Stimulated activated CD8-positive, alpha-beta memory T cell treated with anti-CD3 and anti-CD28 coated beads, Interleukin-2, amount 100 ng/mL, for 48 hours (primary cell): Measurements from ENCODE around the gene KDM2B.
"Not testable (repeated sequence)": the region's sequence is repeated elsewhere in the genome, so short reads cannot be mapped to it uniquely, and the experiment has no call there.

Source experiments
- DNase-seq, 2 donors: peaks; one replicate each; pipeline ENCODE4 v3.0.0-alpha.2; 2020; ENCODE audit warnings: low read depth in 2 of 2

KDM2B gene

DNA sequence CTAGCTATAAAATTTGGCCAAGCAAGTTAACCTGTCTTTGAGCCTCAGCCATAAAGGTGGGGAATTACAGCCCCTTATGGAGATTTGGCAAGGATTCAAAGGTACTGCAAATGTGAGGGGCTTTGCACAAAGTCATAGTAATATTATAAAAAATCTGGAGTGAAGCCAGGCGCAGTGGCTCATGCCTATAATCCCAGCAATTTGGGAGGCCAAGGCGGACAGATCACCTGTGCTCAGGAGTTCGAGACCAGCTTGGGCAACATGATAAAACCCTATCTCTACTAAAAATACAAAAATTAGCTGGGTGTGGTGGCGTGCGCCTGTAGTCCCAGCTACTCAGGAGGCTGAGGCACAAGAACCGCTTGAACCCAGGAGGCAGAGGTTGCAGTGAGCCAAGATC, 4.1 kb upstream of the KDM2B start:
- not testable (repeated sequence) for DNase-seq

DNA sequence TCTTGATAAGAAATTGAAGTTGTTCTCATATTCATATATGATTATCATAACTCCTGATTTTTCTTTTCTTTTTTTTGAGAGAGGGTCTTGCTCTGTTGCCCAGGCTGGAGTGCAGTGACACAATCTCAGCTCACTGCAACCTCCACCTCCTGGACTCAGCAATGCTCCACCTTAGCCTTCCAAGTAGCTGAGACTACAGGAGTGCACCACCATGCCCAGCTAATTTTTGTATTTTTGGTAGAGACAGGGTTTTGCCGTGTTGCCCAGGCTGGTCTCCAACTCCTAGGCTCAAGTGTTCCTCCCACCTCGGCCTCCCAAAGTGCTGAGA, 2.5 kb upstream of the KDM2B start:
- DNase-seq = not testable (repeated sequence)

DNA sequence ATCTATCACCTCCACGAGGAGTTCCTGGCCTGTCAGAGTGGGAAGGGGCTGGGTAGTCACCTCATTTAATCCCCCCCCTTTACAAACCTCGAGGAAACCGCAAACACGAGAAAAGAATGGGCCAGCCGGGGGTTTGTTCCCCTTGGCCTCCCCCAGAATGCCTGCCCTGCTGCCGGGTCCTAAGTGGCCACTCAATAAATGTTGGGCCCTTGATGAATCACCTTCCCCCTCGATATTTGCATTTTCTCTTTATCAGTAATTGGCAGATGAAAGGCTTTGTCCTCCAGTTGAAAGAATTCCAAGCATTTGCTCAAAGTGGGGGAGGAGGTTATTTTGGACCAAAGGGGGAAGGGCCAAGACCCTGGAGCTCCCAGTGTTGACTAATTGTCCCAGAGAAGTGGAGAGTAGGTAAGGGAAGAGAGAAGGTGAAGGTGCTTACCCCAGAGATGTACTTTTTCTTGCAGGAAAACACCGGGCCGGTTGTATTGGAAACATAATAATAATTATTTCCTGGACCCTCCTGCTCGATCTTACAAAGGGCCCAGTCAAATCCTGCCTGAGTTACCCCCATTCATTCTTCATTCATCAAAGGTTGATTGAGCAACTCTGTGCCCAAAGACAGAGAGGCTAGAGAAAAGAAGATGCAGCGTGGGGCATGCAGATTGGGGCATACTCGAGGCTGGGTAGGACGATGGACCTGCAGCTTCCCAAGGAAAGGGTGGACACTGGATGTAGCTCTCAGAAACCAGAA, 1.9 kb upstream of the KDM2B start:
- DNase-seq = no peak

DNA sequence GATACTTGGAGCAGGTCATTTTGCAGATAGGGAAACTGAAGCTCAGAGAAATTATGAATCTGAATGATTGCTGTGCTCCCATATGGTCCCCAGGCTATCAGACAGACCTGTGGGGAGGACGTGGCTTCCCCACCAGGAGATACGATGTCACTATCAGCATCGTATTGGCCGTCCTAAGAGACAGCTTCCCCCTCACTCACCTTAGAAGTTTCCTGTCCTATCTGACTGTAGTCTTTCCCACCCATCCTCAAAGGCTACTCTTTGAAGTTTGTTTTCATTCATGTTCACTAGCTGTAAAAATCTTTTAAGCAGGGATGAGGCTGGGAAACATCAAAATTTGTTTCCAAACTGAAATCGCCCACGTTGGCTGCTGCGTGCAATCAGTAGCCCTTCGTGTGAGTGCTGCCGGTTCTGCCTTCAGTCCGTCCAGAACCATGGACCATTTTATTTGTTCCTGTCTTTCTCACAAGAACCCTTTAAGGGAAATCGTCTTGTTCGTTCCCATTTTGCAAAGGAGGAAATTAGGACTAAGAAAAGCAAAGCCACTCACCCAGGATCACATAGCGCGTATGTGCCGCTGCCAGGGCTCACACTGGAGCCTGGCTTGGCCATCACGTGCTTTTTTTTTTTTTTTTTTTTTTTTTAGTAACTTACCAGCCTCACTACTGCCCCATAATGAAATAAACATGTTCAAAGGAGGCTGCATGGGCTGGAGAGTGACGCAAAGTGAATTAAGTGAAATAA, 1.0 kb upstream of the KDM2B start:
- no peak for DNase-seq

DNA sequence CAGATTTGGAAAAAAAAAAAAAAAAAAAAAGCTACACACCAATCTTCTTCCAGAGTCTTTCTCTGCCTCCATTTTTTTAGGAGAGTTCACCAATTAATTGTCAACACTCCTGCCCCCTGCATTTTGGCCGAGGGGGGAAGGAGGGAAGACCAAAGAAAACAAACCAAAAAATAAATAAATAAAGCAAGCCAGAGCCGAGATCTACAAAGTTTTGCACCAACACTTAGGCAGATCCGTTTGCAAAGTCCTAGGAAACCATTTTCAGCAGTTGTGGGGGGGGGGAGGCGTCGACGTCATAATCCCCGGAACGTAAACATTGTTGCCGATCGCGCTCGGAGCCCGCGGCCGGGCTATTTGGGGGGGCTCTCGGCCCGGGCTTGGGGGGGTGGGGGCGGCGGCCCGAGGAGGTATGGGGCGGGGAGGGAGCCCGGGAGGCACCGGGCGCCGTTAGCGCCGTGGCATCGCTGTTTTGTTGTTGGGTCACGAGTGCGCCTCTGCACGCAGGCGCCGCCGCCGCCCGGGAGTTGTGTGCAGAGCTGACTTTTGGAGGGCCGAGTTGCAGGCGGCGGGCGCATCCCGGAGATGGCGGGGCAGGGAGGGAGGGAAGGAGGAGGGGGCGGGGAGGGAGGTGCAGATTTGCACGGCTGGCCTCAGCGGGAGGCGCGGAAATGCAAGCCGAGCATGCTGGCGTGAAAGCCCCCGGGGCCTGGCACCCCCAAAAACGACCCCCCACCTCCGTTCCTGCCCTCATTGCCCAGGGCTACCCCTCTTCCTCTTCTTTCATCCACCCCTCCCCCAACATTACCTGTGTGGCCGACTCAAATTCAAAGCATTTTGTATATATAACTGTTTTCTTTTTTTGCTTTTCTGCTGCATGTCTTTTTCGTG, 598 bp downstream of the KDM2B start:
- DNase-seq = peak; percentile 57 to 63

DNA sequence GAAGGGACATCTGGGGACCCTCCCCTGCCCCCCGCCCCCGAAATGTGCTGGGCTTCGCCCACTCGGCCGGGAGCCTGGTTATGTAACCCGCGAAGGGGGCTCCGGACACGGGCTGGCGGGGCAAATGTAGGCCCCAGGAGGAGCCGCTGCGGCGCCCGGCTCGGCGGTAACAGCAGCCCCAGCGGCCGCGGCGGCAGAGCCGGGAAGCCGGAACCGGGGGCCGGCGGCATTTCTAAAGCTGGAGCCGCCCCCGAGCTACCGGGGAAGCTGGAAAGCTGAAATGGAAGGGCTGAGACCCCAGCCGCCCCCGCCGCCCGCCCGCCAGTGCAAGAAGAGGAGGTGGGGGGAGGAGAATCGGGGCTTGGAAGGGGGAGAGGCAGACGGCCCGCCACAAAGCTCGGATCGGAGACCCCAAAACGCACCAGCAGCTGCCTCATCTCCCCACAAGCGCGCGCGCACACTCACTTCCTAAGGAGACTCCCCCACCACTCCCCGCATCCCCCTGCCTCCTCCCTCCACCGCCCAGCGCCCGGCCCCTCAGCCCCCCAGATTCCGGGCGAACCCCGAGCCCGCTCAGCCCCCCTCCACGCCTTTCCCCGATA, 1.5 kb downstream of the KDM2B start:
- DNase-seq = peak in 1 of 2 donors; percentile 28

DNA sequence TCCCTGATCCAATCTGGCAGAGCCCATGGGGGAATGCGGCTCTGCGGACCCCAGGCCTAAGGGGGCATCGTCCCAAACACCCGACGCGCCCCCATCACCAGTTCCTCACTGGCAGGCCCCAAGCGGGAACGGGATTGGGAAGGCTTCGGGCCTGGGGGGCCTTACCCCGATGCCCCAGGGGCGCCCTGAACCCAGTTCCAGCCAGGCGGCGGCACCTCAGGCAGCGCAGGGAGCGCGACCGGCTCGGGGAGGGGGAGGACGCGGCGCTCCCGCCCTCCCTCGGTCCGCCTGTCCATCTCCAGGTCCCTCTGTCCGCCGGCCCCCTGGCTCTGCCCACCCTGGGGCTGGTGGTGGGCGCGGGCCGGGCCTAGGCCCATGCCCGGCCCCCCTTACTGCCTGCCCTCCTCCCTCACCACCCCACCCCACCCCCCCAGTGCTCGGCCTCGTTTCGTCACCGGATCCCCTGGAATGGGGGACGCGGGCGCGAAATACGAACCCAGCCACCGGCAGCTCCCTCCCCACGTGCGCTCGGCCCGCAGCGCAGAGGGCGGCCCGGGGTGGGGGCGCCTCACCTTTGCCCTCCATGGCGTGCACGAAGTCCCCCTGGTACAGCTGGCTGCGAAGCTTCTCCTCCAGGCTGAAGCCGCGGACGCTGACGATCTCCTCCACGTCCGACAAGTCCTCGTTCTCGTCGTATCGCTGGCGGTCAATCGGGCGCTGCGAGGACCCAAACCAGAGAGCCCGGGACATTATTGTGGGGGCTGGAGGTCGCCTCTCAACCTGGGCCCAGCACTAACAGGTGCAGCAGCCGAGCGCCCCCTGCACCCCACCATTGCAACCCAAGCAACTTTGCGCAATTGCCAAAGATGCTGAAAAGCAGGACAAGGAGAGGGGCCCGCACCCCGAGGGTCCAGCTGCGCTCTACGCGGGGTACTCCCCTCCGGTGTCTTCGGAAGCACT, 2.3 kb downstream of the KDM2B start:
- DNase-seq = no peak

DNA sequence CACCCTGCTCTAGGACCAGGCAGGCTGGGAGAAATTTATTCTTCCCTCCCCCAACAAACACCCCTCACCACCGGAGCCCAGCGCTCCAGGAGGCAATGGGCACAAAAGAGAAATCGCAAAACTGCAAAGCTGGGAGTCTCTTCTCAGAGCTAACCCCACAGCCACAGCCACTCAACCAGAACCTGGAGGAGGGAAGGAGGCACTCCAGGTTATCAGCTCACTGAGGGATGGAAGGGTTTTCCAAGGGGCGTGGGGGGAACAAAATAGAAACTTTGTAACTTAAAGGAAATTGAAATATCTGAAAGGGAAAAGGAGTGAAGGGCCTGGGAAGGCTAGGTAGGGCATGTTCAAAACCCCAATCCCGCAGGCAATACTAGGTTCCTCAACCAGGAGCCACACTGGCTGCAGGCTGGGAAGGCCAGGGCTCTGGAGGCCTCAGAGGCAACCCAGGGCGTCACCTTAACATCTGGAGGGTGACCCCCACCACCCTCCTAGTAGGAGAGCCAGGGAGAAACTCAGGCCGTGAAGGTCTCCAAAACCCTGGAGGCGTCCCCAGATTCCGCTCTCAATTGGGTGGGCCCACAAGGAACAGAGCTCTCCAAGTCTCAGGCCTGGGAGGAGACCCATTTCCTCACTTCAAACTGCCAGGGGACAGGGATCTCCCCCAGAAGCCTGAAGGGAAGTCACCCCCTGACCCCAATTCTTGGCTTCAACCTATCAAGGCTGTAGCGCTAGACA, 3.2 kb downstream of the KDM2B start:
- DNase-seq = no peak

DNA sequence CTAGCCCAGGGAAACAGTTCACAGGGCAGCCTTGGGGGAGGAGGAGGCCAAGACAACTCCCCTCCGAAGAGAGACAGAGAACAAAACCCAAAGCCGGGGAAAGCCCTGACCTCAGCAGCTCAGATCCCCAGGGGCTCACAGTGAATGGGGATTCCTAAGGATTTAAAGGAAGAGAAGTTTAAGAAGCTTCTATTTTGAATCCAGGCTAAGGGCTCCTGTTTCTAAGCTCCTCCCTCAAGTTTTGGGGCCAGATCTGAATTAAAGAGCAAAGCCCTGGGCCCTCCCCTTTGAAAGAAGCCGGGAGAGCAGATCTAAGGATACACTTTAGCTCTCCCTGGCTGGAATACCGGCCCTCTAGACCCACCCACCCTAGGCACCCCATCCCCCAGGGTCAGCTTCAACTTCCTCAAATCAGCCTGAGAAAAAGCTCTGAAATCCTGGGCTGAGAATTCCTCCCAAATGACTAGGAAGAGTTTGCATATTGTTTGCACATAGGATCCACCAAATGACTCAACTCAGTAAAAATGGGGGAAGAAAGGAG, 3.9 kb downstream of the KDM2B start:
- no peak for DNase-seq

DNA sequence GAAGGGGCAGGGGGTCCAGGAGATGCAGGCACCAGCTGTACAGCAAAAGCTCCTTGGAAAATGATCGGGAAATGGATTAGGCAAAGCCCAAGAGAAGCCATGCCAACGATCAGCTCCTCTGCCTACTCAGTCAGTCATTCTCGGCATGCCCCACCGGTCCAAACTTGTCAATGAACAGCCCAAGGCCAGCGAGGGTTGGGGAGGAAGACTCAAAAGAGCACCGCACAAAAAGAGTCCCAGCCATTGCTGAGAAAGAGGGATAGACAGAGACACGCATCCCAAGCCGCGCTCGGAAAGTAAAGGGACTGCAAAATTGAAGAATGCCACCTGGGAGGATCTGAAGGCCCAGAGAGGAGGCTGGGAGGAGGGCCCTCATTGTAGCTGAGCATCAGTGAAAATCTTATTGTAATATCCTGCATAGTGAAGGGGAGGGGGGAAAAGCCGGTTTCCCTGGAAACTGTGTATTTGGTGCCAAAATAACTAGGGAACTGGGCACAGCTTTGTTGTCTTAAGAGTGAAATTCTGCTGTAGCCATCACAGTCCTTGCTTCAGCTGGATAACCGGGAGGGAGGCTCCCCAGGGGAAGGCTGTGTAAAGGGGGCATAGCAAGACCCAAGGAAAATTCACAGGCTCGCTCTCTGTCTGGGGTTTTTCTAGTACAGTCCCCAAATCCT, 4.7 kb downstream of the KDM2B start:
- no peak for DNase-seq

DNA sequence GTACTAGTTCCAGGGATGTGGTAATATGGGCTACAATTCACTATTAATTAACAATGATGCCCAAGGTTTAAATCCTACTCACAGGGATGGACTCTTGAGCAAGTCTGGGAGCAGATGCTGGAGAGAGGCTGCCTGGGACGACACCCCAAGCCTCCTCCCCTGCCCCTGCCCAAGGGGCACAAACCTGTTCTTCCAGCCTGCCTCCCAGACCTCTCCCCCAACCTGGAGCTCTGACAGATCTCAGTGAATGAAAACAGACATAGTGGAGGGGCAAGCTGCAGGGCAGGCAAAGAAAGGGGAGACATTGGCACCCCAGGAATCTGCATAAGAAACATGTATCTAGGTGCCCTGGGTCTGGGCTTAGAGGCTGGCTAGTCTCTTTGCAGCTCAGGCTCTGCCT, 5.8 kb downstream of the KDM2B start:
- no peak for DNase-seq

DNA sequence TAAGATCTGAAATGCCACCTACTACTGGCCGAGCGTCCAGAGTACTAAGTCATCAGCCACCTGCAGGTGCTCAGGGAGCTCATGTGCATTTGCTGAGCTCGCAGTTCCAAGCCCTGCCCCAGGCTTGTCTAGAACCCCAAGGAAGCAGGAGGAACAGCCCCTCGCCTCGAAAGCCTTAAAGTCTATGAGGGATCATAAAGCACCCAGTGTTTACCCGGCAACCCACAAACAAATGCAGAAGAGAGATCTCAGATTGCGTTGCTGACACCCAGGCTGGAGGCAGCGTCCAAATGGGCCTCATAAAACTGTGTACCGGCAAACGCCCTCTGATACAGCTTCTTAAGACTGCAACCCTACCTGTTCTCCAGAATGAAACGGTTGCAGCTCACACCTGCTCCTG, 6.8 kb downstream of the KDM2B start:
- no peak for DNase-seq

DNA sequence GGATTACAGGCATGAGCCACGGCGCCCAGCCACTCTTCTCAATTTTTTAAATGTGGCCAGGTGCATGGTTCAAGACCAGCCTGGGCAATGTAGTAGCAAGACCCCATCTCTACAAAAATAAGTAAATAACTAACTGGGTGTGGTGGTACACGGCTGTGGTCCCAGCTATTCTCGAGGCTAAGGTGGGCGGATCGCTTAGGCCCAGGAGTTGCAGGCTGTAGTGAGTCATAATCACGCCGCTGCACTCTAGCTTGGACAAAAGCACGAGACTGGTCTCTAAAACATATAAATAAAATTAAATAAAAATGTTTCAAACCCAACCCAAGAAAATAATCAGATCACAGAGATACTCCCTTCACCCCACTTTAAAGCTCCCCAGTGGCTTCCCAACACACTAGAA, 8.9 kb downstream of the KDM2B start:
- no peak for DNase-seq

DNA sequence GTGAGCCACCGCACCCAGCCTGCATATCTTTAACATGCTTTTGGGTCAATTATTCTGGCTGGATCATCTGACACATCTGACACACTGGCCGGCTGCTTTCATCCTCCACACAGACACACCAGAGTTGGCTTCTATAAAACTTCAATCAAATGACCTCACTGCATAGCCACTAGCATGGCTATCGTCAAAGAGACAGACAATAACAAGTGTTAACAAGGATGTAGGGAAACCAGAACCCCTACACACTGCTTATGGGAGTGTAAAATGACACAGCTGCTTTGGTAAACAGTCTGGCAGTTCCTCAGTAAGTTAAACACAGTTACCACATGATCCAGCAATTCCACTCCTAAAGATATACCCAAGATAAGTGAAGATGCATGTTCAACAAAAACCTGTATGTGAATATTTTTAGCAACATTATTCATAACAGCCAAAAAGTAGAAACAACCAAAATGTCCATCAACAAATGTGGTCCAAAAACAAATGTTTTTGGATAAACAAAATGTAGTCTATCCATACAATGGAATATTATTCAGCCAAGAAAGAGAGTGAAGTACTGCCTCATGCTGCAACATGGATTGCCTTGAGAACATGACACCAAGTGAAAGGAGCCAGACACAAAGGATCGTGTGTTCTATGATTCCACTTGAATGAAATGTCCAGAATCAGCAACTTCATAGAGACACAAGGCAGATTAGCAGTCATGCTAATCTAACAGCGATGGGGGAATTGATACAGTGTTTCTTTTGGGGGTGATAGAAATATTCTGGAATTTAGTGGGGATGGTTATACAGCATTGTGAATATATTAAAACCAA, 10.1 kb downstream of the KDM2B start:
- DNase-seq = no peak

DNA sequence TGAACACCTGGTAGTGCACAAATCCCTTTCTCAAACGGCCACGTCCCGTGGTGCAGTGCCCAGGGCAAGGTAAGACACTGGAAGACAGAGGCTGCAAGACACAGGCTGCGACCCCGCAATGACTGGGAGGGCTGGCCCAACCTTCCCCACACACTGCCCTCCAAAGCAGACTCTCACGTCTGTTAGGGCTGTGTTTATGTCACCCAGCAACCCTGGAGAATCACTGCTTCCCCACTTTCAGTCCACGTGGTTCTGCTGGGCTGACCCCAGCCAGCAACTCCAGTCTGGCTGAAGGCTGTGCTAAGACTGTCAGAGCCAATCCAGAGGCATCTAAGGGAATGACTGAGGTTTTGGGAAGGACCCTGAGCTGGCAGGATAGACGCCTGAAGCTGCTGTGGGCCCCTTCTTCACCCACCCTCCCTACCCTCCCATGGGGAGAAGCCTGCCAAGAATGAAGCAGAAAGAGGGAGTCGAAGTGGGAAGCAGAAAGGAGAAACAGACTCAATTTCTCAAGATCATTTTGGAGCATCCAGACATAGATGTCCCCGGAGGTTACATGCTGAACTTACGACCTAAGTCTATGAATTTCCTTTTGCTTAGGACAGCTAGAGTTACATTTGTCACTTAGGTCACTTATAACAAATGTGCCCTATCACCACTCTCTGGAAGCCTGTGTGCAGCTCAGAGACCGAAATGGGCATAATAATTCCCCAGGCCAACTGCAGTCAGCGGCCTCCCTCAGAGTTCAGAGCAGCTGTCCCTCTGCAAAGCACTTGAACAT, 11.7 kb downstream of the KDM2B start:
- DNase-seq = no peak

DNA sequence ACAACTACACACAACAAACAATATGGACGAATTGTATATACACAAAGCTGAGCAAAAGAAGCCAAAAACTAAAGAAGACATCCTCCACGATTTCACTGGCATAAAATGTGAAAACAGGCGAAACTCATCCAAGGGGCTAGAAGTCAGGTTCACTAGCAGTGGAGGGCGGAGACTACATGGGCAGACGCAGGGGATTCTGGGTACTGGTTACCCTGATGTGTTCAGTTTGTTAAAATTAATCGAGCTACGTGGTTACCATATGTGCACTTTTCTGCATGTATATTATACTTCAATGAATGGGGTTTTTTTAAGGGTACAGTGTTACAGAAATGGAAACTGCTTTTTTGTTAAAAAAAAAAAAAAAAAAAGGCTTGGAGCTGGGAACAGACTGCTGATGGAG, 12.3 kb downstream of the KDM2B start:
- no peak for DNase-seq

DNA sequence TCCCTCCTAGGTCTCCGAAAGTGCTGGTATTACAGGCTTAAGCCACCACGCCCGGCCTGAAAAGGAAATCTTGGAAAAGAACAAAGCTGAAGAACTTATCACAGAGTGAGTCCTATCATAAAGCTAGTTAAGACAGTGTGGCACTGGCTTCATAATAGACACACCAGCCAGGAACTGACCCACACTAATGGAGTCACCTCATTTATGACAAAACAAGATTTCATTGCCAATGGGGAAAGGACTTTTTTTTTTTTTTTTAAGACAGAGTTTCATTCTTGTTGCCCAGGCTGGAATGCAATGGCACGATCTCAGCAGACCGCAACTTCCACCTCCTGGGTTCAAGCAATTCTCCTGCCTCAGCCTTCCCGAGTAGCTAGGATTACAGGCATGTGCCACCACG, 15.7 kb downstream of the KDM2B start:
- no peak for DNase-seq

DNA sequence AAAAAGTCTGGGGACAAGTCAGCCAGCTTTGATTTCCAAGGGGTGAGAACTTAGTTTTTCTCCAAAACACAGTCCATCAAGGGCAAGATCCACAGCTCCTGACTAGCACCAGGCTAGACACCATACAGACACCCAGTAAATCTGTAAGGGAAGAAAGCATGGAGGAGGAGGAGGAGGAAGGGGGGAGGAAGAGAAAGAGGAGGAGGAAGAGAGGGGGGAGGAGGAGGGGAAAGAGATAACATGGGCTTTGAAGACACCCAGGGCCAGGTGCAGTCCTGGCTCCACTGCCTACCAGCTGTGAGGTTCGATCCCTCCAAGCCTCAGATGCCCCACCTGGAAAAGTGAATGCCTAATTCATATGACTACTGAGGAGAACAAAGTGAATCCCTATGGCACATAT, 18.3 kb downstream of the KDM2B start:
- no peak for DNase-seq
